Type B pancreatic cell (in vitro differentiated cells): Measurements from ENCODE around the gene MTHFR. TPM values are rescaled to one million over a fixed set of nuclear protein-coding genes. Genes with fewer than 3 reads are reported as not detected.

Source experiments
- DNase-seq: peaks from one replicate; pipeline ENCODE4 v3.0.0; 2021; ENCODE audit warnings: mixed read lengths; ENCODE audit not compliant: unreplicated experiment; ENCODE audit errors: extremely low spot score
- H3K27ac Mint-ChIP-seq: 2 replicates; pipeline ENCODE4 v1.8.0; 2021; ENCODE audit warnings: mild to moderate bottlenecking, mixed read lengths
- H3K27me3 Mint-ChIP-seq: 2 replicates; pipeline ENCODE4 v1.8.0; 2021; ENCODE audit warnings: mixed read lengths
- H3K36me3 Mint-ChIP-seq: 2 replicates; pipeline ENCODE4 v1.8.0; 2021; ENCODE audit warnings: mixed read lengths
- H3K4me1 Mint-ChIP-seq: one replicate; pipeline ENCODE4 v1.8.0; 2021; ENCODE audit warnings: mixed read lengths; ENCODE audit not compliant: unreplicated experiment
- H3K4me3 Mint-ChIP-seq: 2 replicates; pipeline ENCODE4 v1.8.0; 2021; ENCODE audit warnings: mild to moderate bottlenecking, mixed read lengths
- H3K9me3 Mint-ChIP-seq: 2 replicates; pipeline ENCODE4 v1.8.0; 2021; ENCODE audit warnings: mixed read lengths
- CTCF ChIP-seq: fragments of 200-600 bp; sonication (generic); conservative IDR thresholded peaks from 2 replicates; pipeline ENCODE4 v1.5.0; 2021; ENCODE audit warnings: antibody characterized with exemption, mild to moderate bottlenecking
- total RNA-seq: library from RNA; stranded (reverse); gene quantifications from 2 replicates; pipeline ENCODE4 v1.2.1, GENCODE V29; 2021; ENCODE audit warnings: low replicate concordance

The MTHFR gene
- total RNA-seq, 1 donor from 2014 or later: 30.1 TPM

DNA sequence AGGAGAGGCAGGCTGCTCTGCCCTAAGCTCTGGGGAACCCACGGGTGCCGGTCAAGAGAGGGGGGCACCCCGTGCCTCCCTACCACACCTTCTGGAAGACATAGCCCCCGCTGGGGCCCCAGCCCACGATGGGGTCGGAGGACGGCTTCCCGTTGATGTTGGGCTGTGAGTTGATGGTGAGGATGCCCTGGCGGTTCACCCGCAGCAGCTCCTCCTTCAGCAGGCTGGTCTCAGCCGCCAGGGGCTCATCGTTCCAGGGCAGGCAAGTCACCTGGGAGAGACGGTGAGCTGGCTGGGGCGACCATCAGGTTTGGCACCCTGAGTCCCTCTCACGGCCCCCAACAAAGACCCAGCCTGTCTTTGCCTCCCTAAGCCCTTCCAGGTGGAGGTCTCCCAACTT, 11.9 kb downstream of the MTHFR start:
- TF ChIP-seq CTCF: no peak
- H3K27ac Mint-ChIP-seq: no peak overlapping the region
- H3K9me3 Mint-ChIP-seq: no peaks in the 10 kb centered on the region
- H3K4me1 Mint-ChIP-seq: peaks cover 9% of the 10 kb centered on the region
- H3K4me3 Mint-ChIP-seq: no peak overlapping the region
- DNase-seq: no peak
- H3K36me3 Mint-ChIP-seq: peaks cover 21% of the 10 kb centered on the region
- H3K27me3 Mint-ChIP-seq: no peaks in the 10 kb centered on the region

- no peaks in the 10 kb centered on the region for H3K9me3 Mint-ChIP-seq
- H3K4me3 Mint-ChIP-seq: peak overlapping the region; percentile 50
- no peak for TF ChIP-seq CTCF
- DNase-seq: no peak
- H3K36me3 Mint-ChIP-seq: peaks cover 21% of the 10 kb centered on the region
- peaks cover 9% of the 10 kb centered on the region for H3K4me1 Mint-ChIP-seq
- H3K27me3 Mint-ChIP-seq: no peaks in the 10 kb centered on the region
- peak overlapping the region; percentile 97 for H3K27ac Mint-ChIP-seq
These were observed 13.7 kb downstream of the MTHFR start for GRCh38 chr1:11792106-11792505.

DNA sequence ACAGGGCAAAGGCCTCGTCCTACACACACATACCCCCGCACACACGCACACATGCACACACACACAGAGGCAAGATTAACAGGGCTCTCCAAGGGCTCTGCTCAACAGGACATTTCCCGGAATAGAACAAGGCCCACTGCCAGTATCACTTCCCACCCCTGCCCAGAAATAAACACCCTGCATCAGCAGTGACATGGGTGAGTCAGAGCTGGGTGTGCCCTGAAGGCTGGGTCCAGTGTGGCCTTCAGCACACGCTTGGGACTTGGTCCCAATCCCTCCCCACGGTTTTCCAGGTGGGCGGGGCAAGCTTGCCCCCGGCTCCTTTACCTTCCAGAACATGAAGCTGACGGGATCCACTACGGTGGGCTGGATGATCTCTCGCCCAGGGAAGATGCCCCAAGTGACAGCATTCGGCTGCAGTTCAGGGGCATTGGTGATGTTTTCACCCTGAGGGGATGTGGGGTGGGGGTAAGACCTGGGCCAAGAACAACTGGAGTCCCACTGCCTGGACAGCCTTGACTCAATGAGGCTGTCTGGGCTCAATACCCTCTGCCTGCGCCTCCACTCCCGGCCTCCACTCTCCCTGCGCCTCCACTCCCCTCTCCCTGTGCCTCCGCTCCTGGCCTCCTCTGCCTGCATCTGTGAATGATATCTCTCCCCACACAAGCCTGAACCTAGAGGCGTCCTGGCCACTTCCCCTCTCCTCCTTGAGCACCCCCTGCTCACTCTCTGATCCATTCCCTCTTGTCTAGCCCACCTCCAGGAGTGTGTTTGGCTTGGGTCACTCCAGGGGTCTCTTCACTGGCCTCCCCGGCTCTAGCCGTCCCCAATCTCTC, 14.7 kb downstream of the MTHFR start:
- H3K27me3 Mint-ChIP-seq: no peaks in the 10 kb centered on the region
- H3K4me3 Mint-ChIP-seq: peak overlapping the region; percentile 50
- no peaks in the 10 kb centered on the region for H3K9me3 Mint-ChIP-seq
- DNase-seq: no peak
- peaks cover 9% of the 10 kb centered on the region for H3K4me1 Mint-ChIP-seq
- H3K36me3 Mint-ChIP-seq: peaks cover 21% of the 10 kb centered on the region
- peak overlapping the region; percentile 97 for H3K27ac Mint-ChIP-seq
- TF ChIP-seq CTCF: no peak

DNA sequence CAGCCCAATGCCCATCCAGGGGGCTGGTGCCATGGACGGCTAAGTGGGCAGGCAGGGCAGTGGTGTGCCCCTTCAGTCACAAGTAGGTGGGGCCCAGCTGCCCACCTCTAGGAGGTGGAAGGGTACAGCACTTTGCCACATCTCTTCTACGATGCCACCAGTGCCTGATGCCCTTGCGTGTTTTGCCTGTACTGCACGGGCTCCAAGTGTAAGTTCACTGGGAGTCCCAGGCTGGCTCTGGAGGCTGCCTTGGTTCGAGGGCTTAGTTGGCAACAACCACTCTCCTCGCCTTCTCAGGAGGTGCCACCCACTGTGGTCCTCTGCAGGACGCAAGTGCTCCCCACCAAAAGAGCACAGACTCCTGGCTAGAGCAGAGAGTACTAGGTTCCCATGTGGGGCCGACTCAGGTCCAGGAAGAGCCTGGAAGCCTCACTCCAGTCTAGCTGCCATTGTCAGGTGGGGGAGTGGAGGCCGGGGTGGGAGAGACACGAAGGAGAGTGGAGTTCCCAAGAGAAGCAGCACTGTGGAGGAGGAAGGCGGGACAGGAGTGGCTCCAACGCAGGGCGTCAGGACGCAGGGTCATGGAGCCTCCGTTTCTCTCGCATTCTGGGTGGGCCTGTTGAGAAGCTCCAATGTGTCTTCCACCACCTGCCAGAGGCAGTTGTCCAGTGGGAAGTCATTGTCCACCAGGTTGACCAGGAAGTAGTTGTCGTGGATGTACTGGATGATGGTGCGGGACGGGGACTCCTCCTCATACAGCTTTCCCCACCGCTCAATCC, 15.5 kb downstream of the MTHFR start:
- Mint-ChIP-seq H3K9me3 (no peaks in the 10 kb centered on the region), H3K27ac (peak overlapping the region; percentile 86), H3K36me3 (peaks cover 15% of the 10 kb centered on the region), H3K27me3 (no peaks in the 10 kb centered on the region), H3K4me3 (no peak overlapping the region), H3K4me1 (peaks cover 9% of the 10 kb centered on the region)
- no peak for DNase-seq
- no peak for TF ChIP-seq CTCF

DNA sequence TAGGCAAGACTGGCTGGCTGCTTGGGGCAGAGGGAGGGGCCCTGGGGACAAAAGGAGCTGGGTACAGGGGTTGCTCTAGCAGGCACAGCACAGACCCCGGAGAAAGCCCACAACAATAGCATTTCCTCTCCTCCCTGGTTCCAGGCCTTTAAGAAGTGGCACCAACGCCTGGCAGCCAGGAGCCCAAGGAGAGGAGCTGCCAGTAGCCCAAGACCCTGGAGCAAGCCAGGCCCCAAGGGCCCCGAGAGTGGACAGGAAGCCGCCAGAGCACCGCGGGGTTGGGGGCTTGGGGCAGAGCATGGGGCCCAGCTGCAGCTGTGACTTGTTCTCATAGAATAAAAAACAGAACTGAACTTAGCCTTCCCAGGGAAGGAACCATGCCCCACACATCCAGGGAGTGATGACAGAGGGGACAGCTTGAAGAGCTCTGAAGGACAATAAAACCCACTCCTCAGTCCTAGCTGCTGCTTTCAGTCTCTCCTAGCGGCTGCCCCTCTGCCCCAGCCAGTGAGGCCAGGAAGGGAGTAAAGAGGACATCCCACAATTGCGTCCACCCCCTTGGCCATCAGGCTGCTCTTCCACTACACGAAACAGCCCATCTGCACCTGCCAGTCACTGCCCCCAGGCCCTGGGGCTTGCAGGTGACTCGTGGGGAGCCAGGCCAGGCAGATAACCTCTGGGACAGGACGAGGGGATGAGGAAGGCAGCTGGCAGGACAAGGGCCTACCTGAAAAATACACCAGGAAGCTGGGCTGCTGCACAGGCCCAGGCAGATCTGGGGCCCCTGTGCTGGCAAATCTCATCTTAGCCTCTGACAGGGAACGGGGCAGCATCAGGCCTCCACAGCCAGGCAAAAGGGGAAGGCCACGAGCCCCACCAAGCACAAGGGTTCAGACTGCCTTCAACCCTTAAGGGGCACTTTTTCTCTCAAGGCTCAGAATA, 16.4 kb downstream of the MTHFR start:
- Mint-ChIP-seq H3K4me1 (peaks cover 9% of the 10 kb centered on the region), H3K9me3 (no peaks in the 10 kb centered on the region), H3K4me3 (no peak overlapping the region), H3K27me3 (no peaks in the 10 kb centered on the region), H3K27ac (peak overlapping the region; percentile 86), H3K36me3 (peaks cover 13% of the 10 kb centered on the region)
- no peak for DNase-seq
- TF ChIP-seq CTCF: no peak
